ENCODE results near the gene DUT.
"Not testable (repeated sequence)": the region's sequence is repeated elsewhere in the genome, so short reads cannot be mapped to it uniquely, and the experiment has no call there.

- TF ChIP-seq CTCF, POLR2AphosphoS5, POLR2A (IDR thresholded peaks at IDR 0.05): not testable (repeated sequence)
Measured at GRCh38 chr15:48326180-48326579, 5.0 kb upstream of the DUT start.
